H1 (cell line): ENCODE data around the gene IL17RA. TPM values are rescaled to one million over a fixed set of nuclear protein-coding genes. Genes with fewer than 3 reads are reported as not detected.

Experiments
- CTCF ChIA-PET: fragments of 300-600 bp; sonication (Branson Sonifier 250); formaldehyde crosslinking; loops from one replicate; lab custom pipeline; 2021; ENCODE audit not compliant: partially characterized antibody; lab: Charles Lee
- POLR2A ChIA-PET: fragments of 300-600 bp; sonication (Branson Sonifier 250); formaldehyde crosslinking; loops from one replicate; lab custom pipeline; 2021; ENCODE audit warnings: inconsistent platforms; ENCODE audit not compliant: partially characterized antibody; lab: Charles Lee
- DNase-seq, 2 experiments: peaks; one replicate each; pipeline versions ENCODE4 v3.0.0 to v3.0.0-alpha.2; 2010 to 2022; ENCODE audit warnings: low spot score in 2 of 2, low read depth in 1 of 2, mixed read lengths in 1 of 2
- FAIRE-seq: peaks from 2 replicates; lab custom pipeline; 2011; peaks lifted over from hg19 to GRCh38; lab: Jason Lieb, UNC
- H2AFZ ChIP-seq: 2 replicates; pipeline ENCODE4 v1.8.1; 2012; ENCODE audit warnings: low read length, inconsistent platforms
- H2AK5ac ChIP-seq: 2 replicates; pipeline ENCODE4 v1.6.1; 2013; ENCODE audit warnings: low read depth, low read length
- H2BK120ac ChIP-seq: replicated peaks from 2 replicates; pipeline ENCODE3; 2013; ENCODE audit warnings: low read depth, low read length, inconsistent platforms
- H2BK12ac ChIP-seq: 2 replicates; pipeline ENCODE4 v1.6.1; 2013; ENCODE audit warnings: low read depth, low read length
- H2BK15ac ChIP-seq: 2 replicates; pipeline ENCODE4 v1.6.1; 2013; ENCODE audit warnings: low read length
- H2BK20ac ChIP-seq: 2 replicates; pipeline ENCODE4 v1.6.1; 2013; ENCODE audit warnings: low read length
- H2BK5ac ChIP-seq: 2 replicates; pipeline ENCODE4 v1.6.1; 2013; ENCODE audit warnings: low read depth, low read length
- H3K14ac ChIP-seq: 2 replicates; pipeline ENCODE4 v1.6.1; 2013; ENCODE audit warnings: inconsistent platforms; ENCODE audit not compliant: insufficient read length
- H3K18ac ChIP-seq: 2 replicates; pipeline ENCODE4 v1.6.1; 2013; ENCODE audit warnings: low read length; ENCODE audit errors: extremely low read depth
- H3K23ac ChIP-seq: 2 replicates; pipeline ENCODE4 v1.6.1; 2013; ENCODE audit warnings: inconsistent platforms; ENCODE audit not compliant: insufficient read length
- H3K23me2 ChIP-seq: 2 replicates; pipeline ENCODE4 v1.6.1; 2013; ENCODE audit warnings: low read depth, low read length
- H3K27ac ChIP-seq: 2 replicates; pipeline ENCODE4 v1.6.1; 2011; ENCODE audit warnings: low read depth, low read length, inconsistent platforms
- H3K27me3 ChIP-seq, 4 experiments: replicated peaks in 1 of 4; 1 replicate in 1 of 4; 2 replicates in 3 of 4; pipeline versions ENCODE4 v1.6.1 to v1.8.1; 2011 to 2013; ENCODE audit warnings: low read length in 3 of 4, mild to moderate bottlenecking in 3 of 4, inconsistent platforms in 2 of 4, mixed read lengths in 2 of 4, moderate library complexity in 1 of 4; ENCODE audit not compliant: control insufficient read depth in 3 of 4, insufficient read depth in 3 of 4; ENCODE audit errors: extremely low read depth in 1 of 4
- H3K36me3 ChIP-seq, 4 experiments: 2 replicates each; pipeline versions ENCODE4 v1.6.1 to v1.8.1; 2011 to 2013; ENCODE audit warnings: mild to moderate bottlenecking in 4 of 4, low read length in 3 of 4, moderate library complexity in 2 of 4, control low read depth in 1 of 4, inconsistent platforms in 1 of 4; ENCODE audit not compliant: insufficient read depth in 4 of 4, control insufficient read depth in 2 of 4
- H3K4ac ChIP-seq: replicated peaks from 2 replicates; pipeline ENCODE3; 2013; ENCODE audit warnings: low read length, low read depth, mixed read lengths, inconsistent platforms; ENCODE audit not compliant: insufficient read length
- H3K4me1 ChIP-seq, 4 experiments: replicated peaks in 1 of 4; 1 replicate in 1 of 4; 2 replicates in 3 of 4; pipeline versions ENCODE4 v1.6.1 to v1.8.1; 2011 to 2013; ENCODE audit warnings: low read length in 3 of 4, inconsistent platforms in 2 of 4, mixed read lengths in 1 of 4; ENCODE audit not compliant: insufficient read depth in 4 of 4, control insufficient read depth in 3 of 4
- H3K4me2 ChIP-seq, 2 experiments: 2 replicates each; pipeline versions ENCODE4 v1.6.1 to v1.8.1; 2011 to 2013; ENCODE audit warnings: low read depth in 2 of 2, low read length in 2 of 2, control low read depth in 1 of 2, inconsistent platforms in 1 of 2, mild to moderate bottlenecking in 1 of 2; ENCODE audit not compliant: insufficient read depth in 1 of 2
- H3K4me3 ChIP-seq, 4 experiments: fragments of 200-600, 300-600 bp in 1 of 4; sonication (generic), shearing (Covaris generic), sonication (Bioruptor Twin) in 1 of 4; 2 replicates each; pipeline versions ENCODE4 v1.5.1 to v1.8.1; 2011 to 2016; ENCODE audit warnings: low read length in 4 of 4, low read depth in 3 of 4, control low read depth in 2 of 4, inconsistent platforms in 2 of 4, mild to moderate bottlenecking in 2 of 4, mixed read lengths in 1 of 4, moderate library complexity in 1 of 4; ENCODE audit not compliant: insufficient read depth in 2 of 4; ENCODE audit errors: extremely low read depth in 1 of 4
- H3K56ac ChIP-seq: replicated peaks from 2 replicates; pipeline ENCODE3; 2013; ENCODE audit warnings: low read depth, mild to moderate bottlenecking, mixed read lengths, low read length, inconsistent platforms; ENCODE audit not compliant: insufficient read length
- H3K79me1 ChIP-seq: 2 replicates; pipeline ENCODE4 v1.6.1; 2013; ENCODE audit warnings: low read depth, low read length, control low read depth
- H3K79me2 ChIP-seq, 2 experiments: 2 replicates each; pipeline versions ENCODE4 v1.6.1 to v1.8.1; 2012 to 2013; ENCODE audit warnings: low read length in 2 of 2, mild to moderate bottlenecking in 2 of 2, inconsistent platforms in 1 of 2; ENCODE audit not compliant: insufficient read depth in 2 of 2, control insufficient read depth in 1 of 2
- H3K9ac ChIP-seq, 4 experiments: replicated peaks in 1 of 4; 1 replicate in 1 of 4; 2 replicates in 3 of 4; pipeline versions ENCODE4 v1.6.1 to v1.8.1; 2011 to 2013; ENCODE audit warnings: low read depth in 3 of 4, low read length in 3 of 4, control low read depth in 2 of 4, mild to moderate bottlenecking in 2 of 4, moderate library complexity in 2 of 4, inconsistent platforms in 1 of 4; ENCODE audit errors: extremely low read depth in 1 of 4
- H3K9me3 ChIP-seq, 2 experiments: 2 replicates each; pipeline versions ENCODE4 v1.6.1 to v1.8.1; 2012 to 2013; ENCODE audit warnings: mild to moderate bottlenecking in 2 of 2, moderate library complexity in 2 of 2, control low read depth in 1 of 2, inconsistent platforms in 1 of 2, low read depth in 1 of 2, low read length in 1 of 2, mixed read lengths in 1 of 2; ENCODE audit not compliant: insufficient read depth in 2 of 2
- H4K20me1 ChIP-seq, 2 experiments: replicated peaks in 1 of 2; 2 replicates each; pipeline versions ENCODE3 to v1.8.1; 2011 to 2013; ENCODE audit warnings: inconsistent platforms in 2 of 2, low read length in 2 of 2, mild to moderate bottlenecking in 1 of 2; ENCODE audit not compliant: insufficient read depth in 2 of 2, control insufficient read depth in 1 of 2
- H4K5ac ChIP-seq: 2 replicates; pipeline ENCODE4 v1.6.1; 2013; ENCODE audit warnings: low read length, low read depth, mixed read lengths, inconsistent platforms; ENCODE audit not compliant: insufficient read length
- H4K8ac ChIP-seq: 2 replicates; pipeline ENCODE4 v1.8.0; 2013; ENCODE audit warnings: mild to moderate bottlenecking, moderate library complexity, low read length, inconsistent platforms; ENCODE audit not compliant: insufficient read depth; ENCODE audit errors: extremely low read depth
- H4K91ac ChIP-seq: replicated peaks from 2 replicates; pipeline ENCODE3; 2013; ENCODE audit warnings: low read length, mixed read lengths, inconsistent platforms; ENCODE audit not compliant: insufficient read length
- ASH2L ChIP-seq: fragments of 200-600, 300-600 bp; sonication (generic); IDR thresholded peaks from one replicate; pipeline ENCODE4 v1.7.1; 2017; ENCODE audit warnings: low read length
- BACH1 ChIP-seq: IDR thresholded peaks from 2 replicates; pipeline ENCODE4 v1.6.1; 2012; ENCODE audit warnings: low read length, improper control_type of control experiment
- E2F6 ChIP-seq: IDR thresholded peaks from 2 replicates; pipeline ENCODE4 v1.6.1; 2012; ENCODE audit warnings: inconsistent platforms
- JUND ChIP-seq: IDR thresholded peaks from 2 replicates; pipeline ENCODE4 v1.6.1; 2011; ENCODE audit warnings: mild to moderate bottlenecking, improper control_type of control experiment, low read length
- POLR2AphosphoS5 ChIP-seq: IDR thresholded peaks from 2 replicates; pipeline ENCODE4 v1.6.1; 2011; ENCODE audit warnings: low read depth, low read length
- RAD21 ChIP-seq, 2 experiments: IDR thresholded peaks in 1 of 2; conservative IDR thresholded peaks in 1 of 2; 2 replicates each; pipeline ENCODE4 v1.6.1; 2011; ENCODE audit warnings: low read depth in 2 of 2, low read length in 2 of 2, improper control_type of control experiment in 1 of 2, inconsistent platforms in 1 of 2, mild to moderate bottlenecking in 1 of 2, moderate library complexity in 1 of 2
- ZNF274 ChIP-seq: IDR thresholded peaks from 2 replicates; pipeline ENCODE4 v1.7.0; 2012; ENCODE audit warnings: low read length, borderline replicate concordance; ENCODE audit errors: extremely low read depth
- WGBS, 2 experiments: shearing (Covaris generic) in 1 of 2; methylation state at CpG; one replicate each; pipeline versions ENCODE4 v1.1.6 to v1.1.7; 2013 to 2015; ENCODE audit warnings: low lambda C conversion rate in 2 of 2, mixed read lengths in 2 of 2, inconsistent platforms in 1 of 2, low coverage in 1 of 2, missing lambda C conversion rate in 1 of 2; ENCODE audit not compliant: insufficient replicate concordance in 2 of 2, insufficient coverage in 1 of 2, insufficient read length in 1 of 2; ENCODE audit errors: extremely low coverage in 1 of 2, missing lambda C conversion rate in 1 of 2; 5-methylcytosine and 5-hydroxymethylcytosine counted together
- polyA plus RNA-seq, 7 experiments: library from polyadenylated mRNA; depleted of rRNA in 3 of 7; stranded (reverse) in 5 of 7; unstranded in 2 of 7; fragments of >200 nt in 5 of 7; fragments of 200-250 nt in 2 of 7; gene quantifications; 1 replicate in 5 of 7; 2 replicates in 1 of 7; 4 replicates in 1 of 7; pipeline versions ENCODE4 v1.2.1 to v1.2.3, GENCODE V29; 2011 to 2013; ENCODE audit warnings: missing spikeins in 2 of 7, mixed read lengths in 2 of 7
- total RNA-seq: library from RNA; stranded (reverse); fragmentation: NEBNext Ultra II Directional; extraction: Animal tissue kit (Norgen Biotek cat#: 25700); gene quantifications from 2 replicates; pipeline ENCODE4 v1.2.1, GENCODE V29; 2021

The IL17RA gene
- total and polyA plus RNA-seq, 2 of the 8 experiments (the other 6 are each of a cell fraction or from before 2014, with no cell fraction given) = 5.6 to 9.9 TPM

GRCh38 chr22:17152340-17152739 is 67.5 kb downstream of the IL17RA start:
- Histone ChIP-seq H2BK120ac (no peak overlapping the region), H3K23me2 (peaks cover 1% of the 10 kb centered on the region; the same call in 1 of the 2 replicates), H3K56ac (no peak overlapping the region), H3K27ac (no peak overlapping the region), H2AFZ (no peak overlapping the region), H4K91ac (no peak overlapping the region), H3K4me2 (no peak overlapping the region), H3K9ac (no peak overlapping the region), H2AK5ac (no peak overlapping the region), H2BK20ac (no peak overlapping the region), H4K5ac (no peak overlapping the region), H2BK5ac (no peak overlapping the region), H3K18ac (no peak overlapping the region), H3K4ac (no peak overlapping the region), H3K9me3 (no peaks in the 10 kb centered on the region), H3K36me3 (peaks cover 0 to 4% (median 0%) of the 10 kb centered on the region in 4 experiments; a peak in 1 of 8 replicates), H4K20me1 (peaks cover 0 to 14% of the 10 kb centered on the region in 2 experiments), H3K79me2 (peaks cover 26 to 94% of the 10 kb centered on the region in 2 experiments), H3K23ac (no peak overlapping the region), H2BK15ac (no peak overlapping the region), H3K27me3 (no peaks in the 10 kb centered on the region), H3K4me3 (no peak overlapping the region), H2BK12ac (no peak overlapping the region), H3K4me1 (peaks cover 0 to 4% (median 1%) of the 10 kb centered on the region in 4 experiments; a peak in 3 of 7 replicates), H4K8ac (no peak overlapping the region), H3K14ac (no peak overlapping the region), H3K79me1 (peaks cover 17% of the 10 kb centered on the region)
- ChIA-PET CTCF (interaction anchor here (0.9 to 1.4 kb wide), 2 partner anchors 13 to 20 kb away, joined by 3 read pairs; no protein-coding TSS in a partner anchor), POLR2A (interaction anchor here (1.2 kb wide), 2 partner anchors 9 to 47 kb away, joined by 3 read pairs; no protein-coding TSS in a partner anchor)
- 97% methylated on average over 5 of the region's 6 CpGs; no CpG with 5 or more reads in 1 of the 2 experiments for WGBS, 2 experiments
- no peak for DNase-seq
- FAIRE-seq = no peak
- TF ChIP-seq BACH1 (no peak), POLR2AphosphoS5 (no peak), JUND (no peak), E2F6 (no peak), RAD21 (IDR thresholded peaks at IDR 0.05 in 1 of 2, conservative IDR thresholded peaks at IDR 0.05 in 1 of 2; ENCODE audit: low read depth in 2 of 2, low read length in 2 of 2) (no peak), ZNF274 (no peak), ASH2L (no peak)
